BLaER1 treated with 17β-estradiol and CSF1 and Interleukin-3, amounts not matched to agents 10 nM and 100 nM (cell line): ENCODE measurements around the gene HYAL4.
"Not testable (repeated sequence)": the region's sequence is repeated elsewhere in the genome, so short reads cannot be mapped to it uniquely, and the experiment has no call there.

Experiments used
- H3K27ac ChIP-seq, 11 experiments: shearing (Covaris generic); formaldehyde crosslinking; 2 replicates each; pipeline ENCODE4 v1.8.1; 2022
- H3K27me3 ChIP-seq, 11 experiments: shearing (Covaris generic); formaldehyde crosslinking; 2 replicates each; pipeline ENCODE4 v1.8.1; 2022
- H3K36me3 ChIP-seq, 11 experiments: shearing (Covaris generic); formaldehyde crosslinking; 2 replicates each; pipeline ENCODE4 v1.8.1; 2022
- H3K4me1 ChIP-seq, 10 experiments: shearing (Covaris generic); formaldehyde crosslinking; 2 replicates each; pipeline ENCODE4 v1.8.1; 2022
- H3K4me2 ChIP-seq, 11 experiments: shearing (Covaris generic); formaldehyde crosslinking; 2 replicates each; pipeline ENCODE4 v1.8.1; 2022
- H3K4me3 ChIP-seq, 10 experiments: shearing (Covaris generic); formaldehyde crosslinking; 2 replicates each; pipeline ENCODE4 v1.8.1; 2022
- H3K9ac ChIP-seq, 11 experiments: shearing (Covaris generic); formaldehyde crosslinking; 2 replicates each; pipeline ENCODE4 v1.8.1; 2022
- H3K9me3 ChIP-seq, 11 experiments: shearing (Covaris generic); formaldehyde crosslinking; replicated peaks in 1 of 11; 2 replicates each; pipeline ENCODE4 v1.8.1; 2022
- H4K20me1 ChIP-seq, 11 experiments: shearing (Covaris generic); formaldehyde crosslinking; 2 replicates each; pipeline ENCODE4 v1.8.1; 2022
- Cebpa-rat ChIP-seq, 11 experiments: shearing (Covaris generic); IDR thresholded peaks; 2 replicates each; pipeline ENCODE4 v1.8.1; 2022

The HYAL4 gene

GRCh38 chr7:123879628-123880027, 34.7 kb downstream of the HYAL4 start:
- no peaks in the 10 kb centered on the region for H3K36me3 ChIP-seq
- H3K9ac ChIP-seq, result no peak overlapping the region
- H4K20me1 ChIP-seq, result no peaks in the 10 kb centered on the region
- H3K4me2 ChIP-seq, result no peak overlapping the region
- no peaks in the 10 kb centered on the region for H3K9me3 ChIP-seq
- H3K4me1 ChIP-seq, result no peaks in the 10 kb centered on the region
- no peak overlapping the region for H3K27ac ChIP-seq
- no peak for TF ChIP-seq Cebpa-rat (IDR thresholded peaks at IDR 0.05)
- no peak overlapping the region for H3K4me3 ChIP-seq
- no peaks in the 10 kb centered on the region for H3K27me3 ChIP-seq

GRCh38 chr7:123881300-123881699, 36.3 kb downstream of the HYAL4 start:
- no peak overlapping the region for H3K9ac ChIP-seq
- no peak overlapping the region for H3K4me2 ChIP-seq
- no peaks in the 10 kb centered on the region for H3K9me3 ChIP-seq
- H3K27ac ChIP-seq, result no peak overlapping the region
- H3K27me3 ChIP-seq, result no peaks in the 10 kb centered on the region
- no peaks in the 10 kb centered on the region for H3K36me3 ChIP-seq
- no peaks in the 10 kb centered on the region for H3K4me1 ChIP-seq
- H4K20me1 ChIP-seq, result no peaks in the 10 kb centered on the region
- H3K4me3 ChIP-seq, result no peak overlapping the region
- TF ChIP-seq Cebpa-rat (IDR thresholded peaks at IDR 0.05), result no peak

GRCh38 chr7:123883154-123883553, 38.2 kb downstream of the HYAL4 start:
- Histone ChIP-seq H3K27ac (no peak overlapping the region), H3K27me3 (no peaks in the 10 kb centered on the region), H3K9ac (no peak overlapping the region), H3K9me3 (no peaks in the 10 kb centered on the region), H3K4me2 (no peak overlapping the region), H4K20me1 (no peaks in the 10 kb centered on the region), H3K36me3 (no peaks in the 10 kb centered on the region), H3K4me3 (no peak overlapping the region), H3K4me1 (no peaks in the 10 kb centered on the region)
- no peak for TF ChIP-seq Cebpa-rat (IDR thresholded peaks at IDR 0.05)

- no peak for TF ChIP-seq Cebpa-rat (IDR thresholded peaks at IDR 0.05)
- Histone ChIP-seq H3K9ac (no peak overlapping the region), H3K36me3 (no peaks in the 10 kb centered on the region), H3K4me3 (no peak overlapping the region), H3K27me3 (no peaks in the 10 kb centered on the region), H3K27ac (no peak overlapping the region), H4K20me1 (no peaks in the 10 kb centered on the region), H3K4me1 (no peaks in the 10 kb centered on the region), H3K9me3 (peaks cover 0 to 12% (median 8%) of the 10 kb centered on the region in 11 experiments; a peak in 16 of 22 replicates), H3K4me2 (no peak overlapping the region)
These were observed 43.2 kb downstream of the HYAL4 start for GRCh38 chr7:123888192-123888591.

- H3K9me3 ChIP-seq, result peaks cover 0 to 25% (median 16%) of the 10 kb centered on the region in 11 experiments; a peak in 17 of 22 replicates
- H3K36me3 ChIP-seq, H3K9ac ChIP-seq, H3K4me1 ChIP-seq, H3K4me2 ChIP-seq, H4K20me1 ChIP-seq, H3K4me3 ChIP-seq, H3K27me3 ChIP-seq, H3K27ac ChIP-seq: not testable (repeated sequence)
These were observed 49.8 kb downstream of the HYAL4 start for GRCh38 chr7:123894753-123895152.

GRCh38 chr7:123901101-123901500, 56.1 kb downstream of the HYAL4 start:
- H3K4me2 ChIP-seq, result no peak overlapping the region
- no peaks in the 10 kb centered on the region for H3K36me3 ChIP-seq
- no peak overlapping the region for H3K9ac ChIP-seq
- peaks cover 0 to 7% (median 0%) of the 10 kb centered on the region in 10 experiments; a peak in 2 of 20 replicates for H3K4me1 ChIP-seq
- H3K4me3 ChIP-seq, result no peak overlapping the region
- H3K27ac ChIP-seq, result no peak overlapping the region
- no peaks in the 10 kb centered on the region for H4K20me1 ChIP-seq
- no peaks in the 10 kb centered on the region for H3K27me3 ChIP-seq
- TF ChIP-seq Cebpa-rat (IDR thresholded peaks at IDR 0.05), result no peak
- H3K9me3 ChIP-seq, result peaks cover 0 to 13% (median 10%) of the 10 kb centered on the region in 11 experiments; a peak in 17 of 22 replicates

- Histone ChIP-seq H3K9me3 (peaks cover 0 to 15% (median 10%) of the 10 kb centered on the region in 11 experiments; a peak in 16 of 22 replicates), H3K4me1 (peaks cover 0 to 19% (median 10%) of the 10 kb centered on the region in 10 experiments; a peak in 13 of 20 replicates), H3K4me3 (no peak overlapping the region), H3K36me3 (no peaks in the 10 kb centered on the region), H3K9ac (no peak overlapping the region), H3K27me3 (no peaks in the 10 kb centered on the region), H4K20me1 (no peaks in the 10 kb centered on the region), H3K27ac (no peak overlapping the region), H3K4me2 (no peak overlapping the region)
- TF ChIP-seq Cebpa-rat (IDR thresholded peaks at IDR 0.05), result no peak
These were observed 60.7 kb downstream of the HYAL4 start for GRCh38 chr7:123905714-123906113.

- H4K20me1 ChIP-seq, result no peaks in the 10 kb centered on the region
- no peak for TF ChIP-seq Cebpa-rat (IDR thresholded peaks at IDR 0.05)
- H3K4me1 ChIP-seq, result no peaks in the 10 kb centered on the region
- no peak overlapping the region for H3K9ac ChIP-seq
- H3K9me3 ChIP-seq, result no peaks in the 10 kb centered on the region
- H3K4me3 ChIP-seq, result no peak overlapping the region
- no peaks in the 10 kb centered on the region for H3K36me3 ChIP-seq
- H3K27ac ChIP-seq, result no peak overlapping the region
- no peak overlapping the region; a peak in 1 of 22 replicates for H3K4me2 ChIP-seq
- H3K27me3 ChIP-seq, result no peaks in the 10 kb centered on the region
These were observed 71.3 kb downstream of the HYAL4 start for GRCh38 chr7:123916240-123916724.

GRCh38 chr7:123917878-123918277, 72.9 kb downstream of the HYAL4 start:
- no peak overlapping the region for H3K4me2 ChIP-seq
- H3K4me3 ChIP-seq, result no peak overlapping the region
- H3K27me3 ChIP-seq, result no peaks in the 10 kb centered on the region
- H3K4me1 ChIP-seq, result no peaks in the 10 kb centered on the region
- H3K9me3 ChIP-seq, result 0 out of 22 replicates have a peak, but pooled peaks cover 0 to 3% (median 0%) of the 10 kb centered on the region in 11 experiments
- TF ChIP-seq Cebpa-rat (IDR thresholded peaks at IDR 0.05), result no peak
- no peak overlapping the region for H3K9ac ChIP-seq
- H3K36me3 ChIP-seq, result no peaks in the 10 kb centered on the region
- no peaks in the 10 kb centered on the region for H4K20me1 ChIP-seq
- H3K27ac ChIP-seq, result no peak overlapping the region

GRCh38 chr7:123918309-123918708, 73.3 kb downstream of the HYAL4 start:
- Histone ChIP-seq H3K4me3 (no peak overlapping the region), H3K27me3 (no peaks in the 10 kb centered on the region), H3K27ac (no peak overlapping the region), H4K20me1 (no peaks in the 10 kb centered on the region), H3K9me3 (0 out of 22 replicates have a peak, but pooled peaks cover 0 to 6% (median 0%) of the 10 kb centered on the region in 11 experiments), H3K4me2 (no peak overlapping the region), H3K9ac (no peak overlapping the region), H3K36me3 (no peaks in the 10 kb centered on the region), H3K4me1 (no peaks in the 10 kb centered on the region)
- no peak for TF ChIP-seq Cebpa-rat (IDR thresholded peaks at IDR 0.05)
